Neural cell (in vitro differentiated cells): Measurements from ENCODE around the gene BIRC6.

Experiments used
- CTCF ChIP-seq: fragments of 450-650 bp; IDR thresholded peaks from 2 replicates; pipeline ENCODE4 v1.5.1; 2014; ENCODE audit warnings: antibody characterized with exemption, mild to moderate bottlenecking, moderate library complexity; ENCODE audit not compliant: poor library complexity, severe bottlenecking
- EP300 ChIP-seq: fragments of 450-650 bp; conservative IDR thresholded peaks from 2 replicates; pipeline ENCODE4 v1.6.1; 2014; ENCODE audit warnings: antibody characterized with exemption, mild to moderate bottlenecking, moderate library complexity; ENCODE audit not compliant: poor library complexity, severe bottlenecking
- EZH2 ChIP-seq: fragments of 200-600, 300-800 bp; shearing (Covaris generic), sonication (generic); IDR thresholded peaks from 2 replicates; pipeline ENCODE4 v1.6.1; 2014; ENCODE audit warnings: antibody characterized with exemption, low read length, borderline replicate concordance, mild to moderate bottlenecking; ENCODE audit not compliant: insufficient read depth, poor library complexity, severe bottlenecking
- SMC3 ChIP-seq: fragments of 450-650 bp; conservative IDR thresholded peaks from 2 replicates; pipeline ENCODE4 v1.6.1; 2014; ENCODE audit warnings: antibody characterized with exemption, mild to moderate bottlenecking, moderate library complexity; ENCODE audit not compliant: poor library complexity
- TAF1 ChIP-seq: IDR thresholded peaks from 2 replicates; pipeline ENCODE4 v1.6.1; 2012; ENCODE audit warnings: low read depth

GRCh38 chr2:32668254-32668653 is 311.4 kb downstream of the BIRC6 start:
- TF ChIP-seq CTCF (no peak), EP300 (no peak), TAF1 (no peak), SMC3 (no peak), EZH2 (no peak)
